GM18511 (cell line): ENCODE data around the gene CROCC2.

Source experiments
- ATAC-seq: cut with Tn5 transposase; IDR thresholded peaks from one replicate; pipeline ENCODE4 v1.9.1; 2021; ENCODE audit warnings: mild to moderate bottlenecking, moderate library complexity; ENCODE audit not compliant: unreplicated experiment

Gene CROCC2

DNA sequence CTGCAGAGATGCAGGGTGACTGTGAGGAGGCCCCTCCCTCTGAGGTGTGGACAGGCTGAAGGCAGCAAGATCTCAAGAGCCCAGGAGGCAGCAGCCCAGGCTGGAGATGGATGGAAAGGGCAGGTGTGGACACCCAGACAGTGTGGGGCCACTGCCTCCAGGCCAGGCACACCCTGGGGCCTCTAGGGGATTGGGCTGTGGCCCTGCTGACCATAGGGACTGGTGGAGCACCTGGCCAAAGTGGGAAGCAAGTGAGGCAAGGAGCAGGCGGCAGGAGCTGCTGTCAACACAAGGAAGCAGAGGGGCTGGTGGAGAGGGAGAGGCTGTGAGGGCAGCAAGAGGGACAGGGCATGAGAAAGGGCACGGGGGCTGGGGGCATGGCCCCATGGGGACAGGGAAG lies 103.1 kb downstream of the CROCC2 start:
- ATAC-seq, result no peak

DNA sequence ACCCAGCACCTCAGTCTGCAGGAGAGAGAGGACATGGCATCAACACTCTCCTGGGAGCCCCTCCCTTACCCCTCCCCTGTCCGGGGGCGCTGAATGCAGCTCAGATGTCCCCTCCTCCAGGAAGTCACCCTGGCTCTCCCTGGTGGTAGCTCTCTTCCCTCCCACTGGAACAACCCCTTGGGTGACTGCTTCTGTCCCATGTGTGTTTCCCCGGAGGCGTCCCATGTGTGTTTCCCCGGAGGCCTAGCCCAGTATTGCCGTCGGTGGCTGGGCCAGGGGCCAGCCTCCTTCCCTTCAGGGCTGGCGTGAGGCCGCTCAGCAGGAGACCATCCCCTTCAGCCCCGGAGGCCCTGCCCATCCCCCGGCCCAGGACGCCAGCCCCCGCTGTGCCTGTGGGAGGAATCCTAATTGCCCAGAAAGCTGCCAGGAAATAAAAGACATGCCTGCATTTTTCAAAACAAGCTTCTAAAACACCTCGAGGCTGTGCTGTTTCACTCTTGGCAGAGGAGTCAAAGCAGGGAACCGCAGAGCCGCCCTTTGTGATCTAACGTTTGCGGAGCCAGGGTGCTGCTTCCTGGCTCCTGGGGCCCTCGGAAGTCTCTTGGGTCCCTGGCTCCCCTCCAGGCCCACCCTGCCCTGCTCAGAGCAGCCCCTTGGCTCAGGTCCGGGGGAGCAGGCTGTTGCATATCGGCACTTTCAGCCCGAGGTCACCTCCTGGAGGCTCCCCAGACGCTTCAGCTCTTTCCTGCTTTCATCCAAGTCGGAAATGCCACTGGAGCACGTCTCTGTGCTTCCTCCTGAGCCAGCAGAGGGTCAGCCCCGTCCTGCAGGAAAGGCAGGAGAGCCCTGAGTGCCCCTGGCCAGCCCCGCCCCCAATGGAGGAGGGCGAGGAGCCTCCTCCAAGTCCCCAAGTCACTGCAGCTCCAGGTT lies 103.7 kb downstream of the CROCC2 start:
- no peak for ATAC-seq

DNA sequence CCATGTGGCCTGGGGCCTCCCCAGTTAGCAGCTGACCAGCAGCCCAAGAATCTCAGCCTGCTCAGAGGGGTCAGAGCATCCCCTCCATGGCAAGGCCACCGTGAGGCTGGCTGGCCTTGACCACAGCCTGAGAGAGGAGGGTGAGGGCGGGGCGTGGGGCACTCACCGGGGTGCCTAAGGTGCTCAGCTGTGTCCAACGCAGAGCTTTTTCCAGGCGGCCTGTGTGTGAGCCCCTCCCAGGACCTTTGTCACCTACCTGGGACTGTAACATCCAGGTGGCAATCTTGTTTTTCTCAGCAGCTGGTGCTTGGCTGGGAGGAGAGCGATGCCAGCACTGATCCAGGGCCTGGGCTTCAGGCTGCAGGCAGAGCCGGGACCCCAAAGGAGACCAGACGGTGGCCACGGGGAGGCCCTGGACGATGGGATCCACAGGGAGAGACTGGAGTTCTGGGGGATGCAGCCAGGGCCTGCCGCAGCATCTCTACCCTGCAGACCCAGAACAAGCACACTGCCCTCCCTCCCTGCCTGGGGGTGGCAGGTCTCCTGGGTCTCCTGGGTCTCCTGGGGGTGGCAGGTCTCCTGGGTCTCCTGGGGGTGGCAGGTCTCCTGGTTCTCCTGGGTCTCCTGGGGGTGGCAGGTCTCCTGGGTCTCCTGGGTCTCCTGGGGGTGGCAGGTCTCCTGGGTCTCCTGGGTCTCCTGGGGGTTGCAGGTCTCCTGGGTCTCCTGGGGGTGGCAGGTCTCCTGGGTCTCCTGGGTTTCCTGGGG lies 104.6 kb downstream of the CROCC2 start:
- no peak for ATAC-seq

DNA sequence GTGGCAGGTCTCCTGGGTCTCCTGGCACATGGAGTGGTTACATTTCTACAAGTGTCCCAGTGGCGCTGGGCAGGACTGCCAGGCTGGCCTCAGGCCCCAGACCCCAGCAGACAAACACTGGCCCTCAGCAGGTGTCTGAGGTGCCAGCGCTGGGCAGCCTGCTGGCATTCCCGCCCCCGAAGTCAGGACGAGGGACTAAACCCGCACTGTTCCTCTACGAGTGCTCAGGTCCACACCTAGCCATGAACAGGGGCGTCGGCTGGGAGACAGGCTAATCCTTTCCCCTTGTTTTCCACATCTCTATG lies 105.1 kb downstream of the CROCC2 start:
- ATAC-seq, result no peak

DNA sequence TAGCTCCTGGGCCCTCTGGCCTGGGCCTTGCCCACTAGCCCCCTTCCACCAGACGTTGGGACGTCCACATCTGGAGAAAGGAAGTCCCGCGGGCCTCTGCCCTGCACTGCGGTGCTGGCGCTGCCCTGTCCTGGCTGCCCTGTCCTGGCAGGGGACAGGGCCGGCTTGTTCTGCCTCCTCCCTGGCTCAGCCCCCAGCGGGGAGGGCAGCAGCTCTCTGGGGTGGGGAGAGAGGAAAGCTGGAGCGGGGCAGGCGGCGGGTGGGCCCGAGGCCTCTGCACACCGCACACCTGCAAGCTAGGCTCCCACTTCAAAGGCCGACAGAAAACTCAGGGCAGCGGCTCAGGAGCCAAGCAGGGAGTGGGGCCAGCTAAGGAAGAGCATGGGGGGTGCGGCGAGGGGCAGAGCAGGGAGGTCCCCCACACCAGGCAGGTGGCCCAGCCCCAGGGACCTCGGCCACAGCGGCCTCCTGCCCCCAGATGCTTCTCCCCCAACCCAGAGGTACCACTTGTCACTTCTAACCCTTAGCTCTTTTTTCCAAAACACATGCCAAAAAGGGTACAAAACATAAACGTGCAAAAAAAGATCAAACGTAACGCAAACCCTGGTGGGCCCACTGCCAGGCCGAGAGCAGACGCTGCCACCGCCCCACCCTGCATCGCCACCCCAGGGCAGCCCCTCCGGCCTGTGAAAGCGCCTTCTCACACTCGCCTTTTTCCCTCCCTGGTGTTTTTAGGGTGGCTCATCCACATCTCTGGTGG lies 105.8 kb downstream of the CROCC2 start:
- no peak for ATAC-seq

DNA sequence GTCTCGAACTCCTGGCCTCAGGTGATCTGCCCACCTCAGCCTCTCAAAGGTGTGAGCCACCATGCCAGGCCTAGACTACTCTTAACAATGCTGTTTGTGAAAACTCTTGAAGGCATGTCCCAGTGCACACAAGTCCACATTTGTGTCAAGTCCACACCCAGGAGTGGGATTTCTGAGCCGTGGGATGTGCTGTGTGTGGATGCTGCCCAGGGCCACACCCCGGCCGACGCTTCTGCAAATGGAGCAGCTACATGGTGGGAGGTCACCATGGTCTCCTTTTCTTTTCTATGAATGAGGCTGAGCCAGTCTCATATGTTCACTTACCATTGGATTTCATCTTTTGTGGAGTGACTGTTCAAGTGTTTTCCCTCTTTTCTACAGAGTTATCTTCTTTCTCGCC lies 108.1 kb downstream of the CROCC2 start:
- no peak for ATAC-seq

DNA sequence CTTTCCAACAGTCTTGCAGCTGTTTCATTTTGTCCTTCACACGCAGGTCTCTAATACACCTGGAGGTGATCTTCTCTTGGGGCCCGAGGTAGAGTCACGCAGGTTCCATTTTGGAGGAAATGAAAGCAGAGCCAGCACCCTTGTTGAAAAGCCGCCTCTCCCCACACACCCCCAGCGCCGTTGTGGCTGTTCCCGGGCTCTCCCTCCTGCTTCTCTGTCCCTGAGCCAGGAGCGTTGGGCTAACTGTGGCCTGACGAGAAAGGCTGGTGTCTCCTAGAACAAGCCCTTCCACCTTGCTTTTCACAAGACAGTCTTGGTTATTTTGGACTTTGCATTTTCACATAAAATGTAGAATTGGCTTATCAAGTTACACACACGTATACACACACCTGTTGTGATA lies 108.6 kb downstream of the CROCC2 start:
- no peak for ATAC-seq

DNA sequence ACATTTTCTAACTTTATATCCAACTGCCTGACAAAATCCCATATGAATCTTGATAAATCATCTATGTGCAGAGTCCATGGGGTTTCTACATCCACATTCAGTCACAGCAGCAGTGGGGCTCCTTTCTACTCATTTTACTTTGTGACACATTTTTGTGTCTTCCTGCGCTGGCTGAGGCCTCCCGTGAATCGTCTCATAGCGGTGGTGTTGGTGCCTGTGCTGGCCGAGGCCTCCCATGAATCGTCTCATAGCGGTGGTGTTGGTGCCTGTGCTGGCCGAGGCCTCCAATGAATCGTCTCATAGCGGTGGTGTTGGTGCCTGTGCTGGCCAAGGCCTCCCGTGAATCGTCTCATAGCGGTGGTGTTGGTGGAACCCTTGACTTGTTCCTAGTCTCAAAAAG lies 109.3 kb downstream of the CROCC2 start:
- no peak for ATAC-seq

DNA sequence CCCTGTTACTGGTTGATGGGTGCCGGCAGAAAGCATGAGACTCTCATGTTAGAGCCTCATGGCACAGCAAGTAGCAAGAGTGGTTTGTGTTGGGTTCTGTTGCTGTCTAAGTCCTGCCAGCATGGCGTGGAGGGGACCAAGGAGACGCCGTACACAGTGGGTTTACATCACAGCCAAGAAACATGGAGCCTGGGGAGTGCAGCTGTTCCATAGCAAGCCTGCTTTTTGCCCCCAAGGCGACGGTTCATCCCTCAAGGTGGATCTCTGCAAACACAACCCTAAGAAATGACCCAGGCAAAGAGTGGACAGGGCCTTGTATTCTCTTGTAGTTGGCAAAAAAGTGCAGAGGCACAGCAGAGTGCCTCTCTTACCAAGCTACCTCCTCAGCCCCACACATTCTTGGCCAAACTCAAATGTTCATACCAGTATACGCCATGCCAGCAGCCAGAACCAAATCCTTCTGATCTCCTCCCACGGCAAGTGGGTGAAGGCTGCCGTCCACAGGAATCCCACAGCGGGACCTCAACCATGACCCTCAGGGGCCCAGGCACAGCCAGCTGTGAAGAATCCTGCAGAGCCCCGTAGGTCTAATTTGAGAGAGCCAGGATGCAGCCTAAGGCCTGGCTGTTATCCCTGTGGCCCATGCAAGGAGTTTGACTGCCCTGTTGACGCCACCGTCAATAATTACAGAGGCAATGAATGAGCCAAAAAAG lies 111.2 kb downstream of the CROCC2 start:
- no peak for ATAC-seq

DNA sequence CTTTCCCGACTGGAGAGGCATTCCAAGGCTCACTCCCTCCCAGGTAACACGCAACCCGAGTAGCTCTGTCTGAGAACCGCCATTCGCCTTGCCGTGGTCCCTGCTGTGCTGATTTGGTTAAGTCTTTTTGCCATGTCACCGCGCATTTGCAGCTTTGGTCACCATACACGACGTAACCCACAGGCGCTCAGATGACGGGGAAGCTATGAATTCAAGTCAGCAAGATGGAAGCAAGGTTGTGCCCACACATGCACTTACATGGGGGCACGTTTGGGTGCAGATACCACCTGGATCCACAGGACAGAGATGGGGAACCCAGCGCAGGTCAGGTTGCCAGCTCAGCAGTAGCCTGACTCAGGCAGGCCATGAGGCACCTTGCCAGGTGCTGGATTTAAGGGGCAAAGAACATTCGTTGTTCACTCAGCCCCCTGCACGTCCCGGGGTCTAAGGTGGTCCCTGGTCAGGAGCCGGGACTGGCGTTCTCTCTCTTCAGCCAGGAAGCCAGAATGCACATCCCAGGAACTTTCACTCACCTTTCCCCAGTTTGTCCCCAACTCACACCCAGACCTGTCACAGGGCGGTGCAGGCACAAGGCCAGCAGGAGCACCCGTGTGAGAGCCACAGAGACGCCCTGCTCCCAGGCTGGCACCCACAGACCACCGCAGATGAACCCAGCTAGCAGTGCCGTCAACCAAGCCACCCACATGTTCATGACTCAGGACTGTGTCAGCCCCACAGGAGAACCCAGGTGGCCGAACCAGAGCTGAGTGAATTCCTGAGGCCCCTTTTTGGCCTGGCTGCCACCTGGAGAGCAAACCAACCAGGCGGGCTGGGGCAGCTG lies 112.1 kb downstream of the CROCC2 start:
- no peak for ATAC-seq

DNA sequence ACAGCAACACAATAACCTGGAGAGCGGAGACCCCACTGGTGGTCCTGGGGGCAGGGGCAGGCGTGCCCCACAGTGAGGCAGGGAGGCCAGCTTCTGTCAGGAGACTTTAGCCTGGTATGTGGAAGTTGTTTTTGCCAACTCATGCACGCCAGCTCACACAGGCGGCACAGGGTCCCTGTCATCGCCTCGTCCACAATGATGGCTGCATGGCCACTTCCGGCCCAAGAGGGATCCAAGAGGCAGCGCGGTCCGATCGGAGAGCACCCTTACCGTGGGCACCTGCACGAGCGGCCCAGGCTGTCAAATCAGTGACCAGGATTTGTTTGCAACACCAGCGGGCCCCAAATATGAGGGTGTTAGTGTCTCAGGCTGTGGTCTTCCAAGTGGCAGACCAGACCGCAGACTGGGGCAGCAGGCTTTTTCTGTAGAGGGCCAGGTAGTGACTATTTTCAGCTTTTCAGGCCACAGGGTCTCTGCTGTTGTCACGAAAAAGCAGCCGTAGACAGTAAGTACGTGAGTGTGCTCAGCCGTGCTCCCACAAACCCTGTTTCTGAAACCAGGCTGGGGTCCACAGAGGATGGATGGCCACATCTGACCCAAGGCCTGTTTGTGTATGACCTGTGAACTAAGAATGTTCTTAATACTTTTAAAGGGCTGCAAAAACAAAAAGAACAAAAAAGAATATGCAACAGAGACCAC lies 113.5 kb downstream of the CROCC2 start:
- no peak for ATAC-seq

DNA sequence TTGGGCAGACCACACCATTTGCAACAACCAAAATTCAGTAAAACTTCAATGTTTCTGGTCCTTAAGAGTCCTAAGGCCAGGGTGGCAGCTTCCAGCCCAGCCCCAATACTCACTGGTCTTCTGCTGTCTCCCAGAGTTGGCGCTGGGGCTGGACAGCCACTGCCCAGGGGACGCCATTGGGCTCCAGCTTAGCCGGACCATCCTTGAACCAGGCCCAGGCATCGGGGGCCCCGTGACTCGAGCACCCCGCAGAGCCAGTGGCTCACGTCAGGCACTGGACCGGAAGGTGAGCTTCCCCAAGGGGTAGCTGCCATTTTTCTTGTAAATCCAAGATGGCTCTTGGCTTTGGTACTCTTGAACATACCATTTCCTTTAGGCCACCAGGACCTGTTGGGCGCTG lies 114.1 kb downstream of the CROCC2 start:
- ATAC-seq, result no peak

DNA sequence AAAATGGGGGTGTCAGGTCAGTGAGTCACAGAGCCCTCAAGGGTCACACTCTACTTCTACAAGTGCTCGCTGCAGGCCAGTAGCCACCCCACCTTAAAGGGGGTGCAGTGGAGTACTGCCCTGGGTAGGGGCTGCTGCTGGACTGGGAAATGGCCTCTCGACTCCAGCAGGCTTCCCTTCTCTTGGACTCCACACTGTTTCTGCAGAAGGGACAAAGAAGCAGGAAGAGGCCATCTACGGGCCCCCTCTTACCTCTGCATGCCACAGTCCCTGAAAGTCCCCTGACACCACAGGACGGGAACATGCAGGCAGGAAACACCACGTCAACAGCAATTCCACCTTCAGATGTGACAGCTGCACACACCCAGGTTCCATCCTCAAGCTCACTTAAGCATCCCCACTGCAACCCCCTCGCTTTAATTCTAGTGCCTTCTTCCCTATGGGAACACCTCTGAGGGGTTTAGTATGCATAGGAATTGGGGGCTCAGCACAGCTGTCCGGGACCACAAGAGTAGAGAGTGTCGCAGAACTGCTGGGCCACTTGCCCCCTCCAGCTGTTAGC lies 114.6 kb downstream of the CROCC2 start:
- ATAC-seq, result no peak

DNA sequence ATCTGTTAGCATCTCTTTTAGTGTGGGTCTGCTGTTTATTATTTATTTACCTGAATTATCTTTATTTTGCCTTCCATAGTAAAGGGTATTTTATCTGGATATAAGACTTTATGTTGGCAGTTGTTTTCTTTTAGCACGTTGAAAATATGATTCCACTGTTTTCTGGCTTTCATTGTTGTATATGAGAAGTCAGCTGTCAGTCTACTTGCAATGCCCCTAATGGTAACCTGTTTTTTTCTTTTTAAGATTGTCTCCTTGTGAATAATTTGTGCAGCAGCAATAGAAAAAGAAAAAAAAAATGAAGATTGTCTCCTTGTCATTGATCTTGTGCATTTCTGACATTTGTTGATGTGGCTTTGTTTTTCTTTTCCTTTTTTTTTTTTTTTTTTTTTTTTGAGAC lies 119.5 kb downstream of the CROCC2 start:
- ATAC-seq, result no peak

DNA sequence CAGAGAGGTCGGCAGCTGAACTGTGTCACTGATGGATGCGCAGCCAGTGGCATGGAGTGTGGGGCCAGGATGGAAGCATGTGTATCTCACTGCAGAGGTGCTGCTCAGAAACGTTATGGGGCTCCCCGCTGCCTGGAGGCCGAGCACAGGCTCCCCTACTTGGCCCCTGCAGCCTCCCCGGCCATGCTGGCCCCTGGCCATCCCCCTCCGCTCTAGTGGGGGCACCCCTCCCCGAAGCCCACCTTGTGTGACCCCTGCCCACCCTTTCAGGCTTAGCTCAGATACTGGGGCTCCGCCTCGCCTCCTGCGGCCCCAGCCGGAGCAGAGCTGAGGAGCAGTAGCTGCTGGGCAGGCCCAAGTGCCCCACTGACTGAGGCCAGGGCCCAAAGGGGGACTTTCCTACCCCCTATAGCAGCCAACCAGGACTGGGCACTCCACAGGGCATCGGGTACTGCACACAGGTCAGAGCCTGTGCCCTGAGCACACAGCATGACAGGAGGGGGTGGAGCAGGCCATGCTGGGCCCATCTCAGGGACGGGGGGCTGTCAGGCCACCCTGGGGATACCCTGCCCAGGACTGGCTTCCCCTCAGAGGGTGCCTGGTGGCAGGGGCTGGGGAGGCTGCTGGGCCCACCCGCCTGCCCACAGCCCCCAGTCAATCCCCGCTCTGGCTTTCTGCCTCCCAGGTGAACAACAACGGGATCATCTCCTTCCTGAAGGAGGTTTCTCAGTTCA lies 123.6 kb downstream of the CROCC2 start:
- ATAC-seq, result no peak

DNA sequence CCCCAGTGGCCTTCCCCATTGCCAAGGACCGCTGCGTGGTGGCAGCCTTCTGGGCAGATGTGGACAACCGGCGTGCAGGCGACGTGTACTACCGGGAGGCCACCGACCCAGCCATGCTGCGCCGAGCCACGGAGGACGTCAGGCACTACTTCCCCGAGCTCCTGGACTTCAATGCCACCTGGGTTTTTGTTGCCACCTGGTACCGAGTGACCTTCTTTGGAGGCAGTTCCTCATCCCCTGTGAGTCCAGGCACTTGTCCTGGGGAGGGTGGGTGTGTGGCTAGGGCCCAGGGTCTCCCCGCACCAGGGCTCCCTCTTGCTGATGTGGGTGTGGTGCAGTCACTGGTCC lies 124.2 kb downstream of the CROCC2 start:
- ATAC-seq, result no peak

DNA sequence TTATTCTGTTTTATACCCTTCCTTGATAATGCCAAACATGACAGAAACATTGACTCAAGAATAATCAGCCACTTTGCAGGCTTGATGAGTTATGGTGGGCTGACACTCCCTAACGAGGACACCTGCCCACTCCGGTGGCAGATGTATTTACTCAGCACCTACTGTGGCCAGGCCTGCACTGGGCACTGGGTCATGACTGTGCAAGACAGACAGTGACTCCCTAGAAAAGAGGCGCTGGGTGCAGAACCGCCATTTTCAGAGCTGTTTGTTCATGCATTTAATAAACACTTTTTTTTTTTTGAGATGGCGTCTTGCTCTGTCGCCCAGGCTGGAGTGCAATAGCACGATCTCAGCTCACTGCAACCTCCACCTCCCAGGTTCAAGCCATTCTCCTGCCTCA lies 124.7 kb downstream of the CROCC2 start:
- ATAC-seq, result no peak

DNA sequence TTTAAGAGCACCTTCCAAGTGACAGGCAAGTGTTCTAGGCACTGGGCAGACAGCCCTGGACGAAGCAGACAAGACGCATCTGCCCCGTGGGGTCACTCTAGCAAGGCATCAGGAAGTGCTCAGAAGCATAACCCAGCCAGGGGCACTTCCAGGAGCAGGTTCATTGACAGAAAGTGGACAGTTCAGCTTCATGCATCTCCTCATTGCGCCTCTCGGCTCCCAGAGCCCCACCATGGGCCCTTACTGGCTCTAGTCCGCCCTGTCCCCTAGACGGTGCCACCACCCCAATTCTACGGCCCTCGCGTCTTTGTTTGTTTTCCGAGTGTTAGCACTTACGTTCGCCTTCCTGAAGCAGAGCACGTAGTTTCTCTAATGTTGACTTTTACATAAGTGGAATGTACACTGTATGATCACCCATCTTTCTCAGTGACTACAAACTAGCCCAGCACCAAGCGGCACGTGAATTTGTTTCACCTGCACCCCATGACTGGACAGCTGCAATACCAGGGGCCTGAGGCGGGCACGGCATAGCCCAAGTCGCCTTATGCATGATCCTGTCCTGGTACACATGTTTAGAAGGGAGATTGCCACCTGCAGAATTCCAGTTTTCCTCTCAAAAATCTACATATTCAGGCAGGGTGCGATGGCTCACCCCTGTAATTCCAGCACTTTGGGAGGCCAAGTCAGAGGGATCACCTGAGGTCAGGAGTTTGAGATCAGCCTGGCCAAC lies 125.5 kb downstream of the CROCC2 start:
- ATAC-seq, result no peak
